GM18868 (cell line): Measurements from ENCODE around the gene HS1BP3.

ENCODE experiments used
- ATAC-seq: cut with Tn5 transposase; IDR thresholded peaks from one replicate; pipeline ENCODE4 v1.9.1; 2021; ENCODE audit warnings: mild to moderate bottlenecking, moderate library complexity; ENCODE audit not compliant: unreplicated experiment

Gene HS1BP3

DNA sequence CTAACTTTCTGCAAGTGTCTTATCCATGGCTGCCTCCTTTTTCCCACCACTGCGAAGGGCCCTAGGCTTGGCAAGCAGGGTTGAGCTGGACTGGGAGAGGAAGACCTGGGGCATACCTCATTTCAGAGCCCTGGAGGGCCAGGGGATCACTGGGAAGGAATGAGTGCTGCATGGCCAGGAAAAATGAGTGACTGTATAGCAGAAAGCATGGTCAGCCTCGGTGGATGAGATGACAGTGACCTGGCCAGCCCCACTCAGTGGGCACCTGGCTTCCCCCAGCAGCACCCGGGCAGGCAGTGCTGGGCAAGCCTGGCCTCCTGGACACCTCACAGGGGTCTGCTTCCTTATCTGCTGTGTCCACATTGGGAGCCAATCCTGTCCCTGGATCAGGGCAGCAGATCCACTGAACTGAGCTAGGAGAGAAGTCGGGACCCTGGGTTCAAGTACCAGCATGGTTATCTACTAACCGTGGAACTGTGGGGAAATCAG lies 76.4 kb downstream of the HS1BP3 start:
- ATAC-seq, result no peak

DNA sequence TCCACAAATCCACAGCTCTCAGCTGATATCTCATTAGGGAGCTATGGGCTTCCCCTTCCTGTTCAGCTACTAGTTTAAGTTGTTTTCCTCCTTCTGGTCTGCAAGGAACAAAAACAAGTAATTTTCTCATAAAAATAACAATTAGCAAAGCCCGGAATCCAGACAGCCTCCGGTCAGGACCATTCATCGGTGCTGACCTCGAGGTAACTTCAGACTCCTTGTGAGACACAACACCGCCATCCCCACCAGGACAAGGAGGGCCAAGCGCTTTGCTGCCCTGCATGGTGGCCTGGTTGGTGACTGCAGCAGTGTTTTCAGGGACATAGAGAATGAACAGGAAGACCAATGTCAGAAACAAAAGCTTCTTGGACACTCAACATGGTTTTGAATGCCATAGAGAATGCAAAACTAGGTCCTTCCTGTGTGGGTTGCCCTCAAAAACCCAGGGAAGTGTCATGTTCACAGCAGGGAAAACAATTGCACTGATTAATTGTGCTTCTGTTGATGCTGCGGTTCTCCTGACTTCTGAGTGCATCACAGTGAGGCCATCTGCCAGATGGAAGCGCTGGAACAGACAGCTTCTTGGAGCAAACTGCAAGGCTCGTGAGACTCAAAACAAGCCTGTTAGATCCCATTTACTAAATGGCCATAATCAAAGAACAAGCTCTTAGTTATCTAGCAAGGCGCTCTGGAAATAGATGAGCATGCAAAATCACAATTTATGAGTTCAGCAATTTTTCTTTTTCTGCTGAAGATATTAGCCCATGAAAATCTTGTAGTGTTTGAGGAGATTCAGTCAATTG lies 77.1 kb downstream of the HS1BP3 start:
- ATAC-seq, result no peak

DNA sequence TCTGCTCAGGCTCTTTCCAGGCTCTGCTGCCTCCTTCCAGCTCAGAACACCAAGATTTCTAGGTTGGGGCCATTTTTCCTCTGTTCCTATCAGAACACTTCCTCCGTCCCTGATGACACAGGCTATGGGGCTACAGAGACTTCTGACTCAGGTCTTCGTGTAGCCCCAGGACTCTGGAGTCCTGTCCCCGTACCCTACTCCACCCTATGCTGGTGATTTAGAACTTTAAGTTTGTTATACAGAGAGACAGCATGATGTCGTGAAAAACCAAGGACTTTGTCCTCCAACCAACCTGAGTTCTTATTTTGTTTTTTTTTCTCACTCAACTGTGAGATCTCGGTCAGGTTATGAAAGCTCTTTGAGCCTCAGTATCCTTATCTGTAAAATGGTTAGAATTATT lies 78.7 kb downstream of the HS1BP3 start:
- no peak for ATAC-seq

DNA sequence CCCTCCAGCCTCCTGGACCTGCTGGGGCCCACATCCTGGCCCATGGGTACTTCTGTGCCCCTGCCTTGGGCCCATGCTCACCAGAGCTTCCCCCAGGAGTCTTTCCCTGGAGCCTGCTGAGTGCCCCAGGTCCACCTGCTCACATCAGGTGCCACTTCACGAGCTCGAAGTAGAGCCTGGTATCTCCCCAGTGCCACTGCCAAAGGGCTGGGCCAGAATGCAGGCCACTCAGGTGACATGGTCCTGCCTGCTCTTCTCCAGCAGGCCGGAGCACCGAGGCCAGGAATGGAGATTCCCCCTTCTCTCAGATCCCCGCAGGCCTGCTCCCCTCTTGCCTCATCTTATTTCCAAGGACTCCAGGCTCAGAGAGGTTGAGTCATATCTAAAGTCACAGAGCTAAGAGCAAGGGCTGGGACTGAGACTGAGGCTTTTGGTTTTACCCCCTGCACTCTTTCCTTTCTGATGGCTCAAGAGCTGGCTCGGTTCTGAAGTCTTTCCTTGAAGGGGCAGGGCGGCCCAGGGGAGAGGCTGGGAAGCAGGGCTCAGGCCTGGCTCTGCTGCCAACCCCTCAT lies 79.2 kb downstream of the HS1BP3 start:
- no peak for ATAC-seq

DNA sequence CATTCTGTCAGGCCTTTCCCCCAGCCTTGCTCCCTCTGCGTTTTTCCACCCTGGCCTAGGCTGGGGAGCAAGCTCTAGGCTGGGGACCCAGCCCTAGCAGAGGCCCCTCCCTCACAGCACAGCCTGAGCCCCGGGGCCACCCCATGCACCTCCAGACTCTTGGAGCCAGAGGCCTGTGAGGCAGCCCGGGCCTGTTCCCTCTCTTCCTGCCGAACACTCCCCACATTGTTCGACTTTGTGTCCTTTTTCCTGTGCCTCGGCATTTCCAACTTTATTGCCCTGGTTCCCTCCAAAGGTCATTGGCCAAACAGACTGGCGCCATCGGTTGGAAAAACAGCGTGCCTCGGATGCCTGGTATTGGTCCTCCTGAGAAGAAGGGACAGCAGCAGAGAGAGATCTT lies 79.7 kb downstream of the HS1BP3 start:
- no peak for ATAC-seq

DNA sequence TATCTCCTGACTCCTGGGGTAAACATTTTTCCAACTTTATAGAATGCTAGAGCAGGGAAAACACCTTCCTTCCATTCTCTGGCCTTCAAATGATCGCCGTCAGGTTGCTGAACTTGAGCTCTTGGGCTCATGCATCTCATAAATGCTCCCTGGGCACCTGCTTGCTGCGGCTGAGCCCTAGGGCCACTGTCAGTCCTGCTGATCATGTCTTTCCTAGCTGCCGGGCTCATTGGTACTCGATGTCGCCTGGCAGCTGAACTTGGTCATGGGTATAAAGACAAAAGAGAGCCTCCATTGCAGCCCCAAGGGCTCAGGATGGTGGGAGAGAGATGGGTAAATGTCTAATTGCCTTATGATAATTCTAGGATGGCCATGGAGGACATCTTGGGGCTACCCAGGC lies 80.6 kb downstream of the HS1BP3 start:
- ATAC-seq, result no peak

DNA sequence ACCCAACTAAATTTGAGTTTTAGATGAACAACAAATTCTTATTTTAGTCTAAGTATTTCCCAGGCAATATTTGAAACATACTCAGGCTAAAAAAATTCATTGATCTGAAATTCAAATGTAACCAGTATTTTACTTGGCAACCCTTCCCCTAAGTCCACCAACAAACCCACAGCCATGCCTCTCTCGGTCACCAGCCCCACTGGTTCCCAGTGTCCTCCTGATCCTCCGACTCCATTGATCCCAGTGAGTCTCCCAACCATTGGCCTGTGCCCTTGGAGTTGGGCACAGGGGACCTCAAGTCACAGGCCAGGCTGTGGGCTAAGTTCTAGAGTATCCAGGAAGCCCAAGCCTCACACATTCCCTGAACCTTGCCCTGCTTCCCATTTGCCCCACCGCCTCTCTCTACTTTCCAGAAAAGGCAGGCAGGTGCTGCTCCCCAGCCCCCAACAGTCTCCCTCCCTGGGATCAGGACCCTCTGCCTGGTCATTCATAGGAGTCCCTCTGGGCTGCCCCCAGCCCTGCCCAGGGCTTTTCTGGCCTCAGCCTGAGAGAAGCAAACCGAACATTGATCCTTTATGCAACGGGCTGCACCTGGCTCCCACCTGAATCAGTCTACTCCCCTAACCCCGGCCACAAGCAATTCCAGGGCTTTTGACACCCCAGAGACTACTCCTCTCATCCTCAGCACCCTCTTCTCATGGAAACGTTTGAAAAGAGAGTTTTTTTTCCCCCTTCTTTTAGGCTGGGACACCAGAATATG lies 81.3 kb downstream of the HS1BP3 start:
- ATAC-seq, result no peak

DNA sequence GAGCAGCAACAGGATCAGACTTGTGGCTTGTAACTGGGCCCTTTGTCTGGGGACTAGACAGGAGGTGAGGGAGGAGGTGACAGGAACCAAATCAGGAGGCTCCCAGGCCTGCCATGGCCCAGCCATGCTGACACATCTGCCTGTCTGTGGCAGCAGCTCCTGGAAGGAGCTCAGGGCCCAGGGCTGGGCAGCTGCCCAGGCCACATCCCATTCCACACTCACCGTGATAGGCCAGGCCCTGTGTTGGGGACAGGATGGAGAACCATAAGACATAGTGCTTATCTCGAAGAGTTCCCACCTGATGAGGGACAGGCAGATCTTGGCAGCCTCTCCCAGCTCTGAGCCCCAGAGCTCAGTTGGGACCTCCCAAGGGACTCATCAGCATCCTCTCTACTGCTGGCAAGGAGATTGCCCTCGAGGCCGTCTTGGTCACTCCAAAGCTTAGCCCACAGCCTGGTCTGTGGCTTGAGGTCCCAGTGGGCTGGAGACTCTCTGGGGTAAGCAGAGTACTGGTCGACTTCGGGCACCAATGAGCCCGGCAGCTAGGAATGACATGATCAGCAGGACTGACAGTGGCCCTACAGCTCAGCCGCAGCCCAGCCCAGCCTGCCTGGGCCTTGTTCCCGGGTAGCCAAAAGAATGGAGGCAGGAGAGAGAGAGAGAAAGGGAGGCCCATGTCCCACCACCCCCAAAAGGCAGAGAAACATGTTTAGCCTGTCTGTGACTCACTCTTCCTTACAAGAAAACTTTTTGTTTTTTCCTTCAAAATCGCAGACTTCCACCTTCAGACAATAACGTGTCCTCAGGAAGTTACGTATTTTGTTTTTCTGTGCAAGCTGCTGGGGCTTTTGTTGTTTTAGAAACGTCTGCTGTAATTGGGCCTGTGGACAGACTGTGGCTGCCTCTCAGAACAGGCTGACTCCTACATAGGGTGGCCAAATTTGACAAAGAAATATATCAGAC lies 82.1 kb downstream of the HS1BP3 start:
- no peak for ATAC-seq

DNA sequence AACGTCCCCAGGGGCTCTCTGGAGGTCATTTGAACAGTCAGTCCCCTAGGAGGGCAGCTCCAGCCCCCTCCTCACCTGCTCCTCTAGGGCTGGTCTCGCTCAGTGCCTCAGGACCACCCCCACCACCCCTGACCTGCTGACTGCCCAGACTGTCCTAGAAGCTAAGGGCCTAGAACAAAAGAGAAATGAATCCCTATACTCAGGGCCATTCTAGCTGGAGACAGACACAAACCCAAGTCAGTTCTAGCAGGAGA lies 83.0 kb downstream of the HS1BP3 start:
- ATAC-seq, result no peak
